Cardiac fibroblast (primary cell): ENCODE measurements around the gene MED15.

ENCODE experiments used
- DNase-seq, 2 donors: peaks; one replicate each; pipeline versions ENCODE4 v3.0.0 to v3.0.0-alpha.2; 2010; ENCODE audit warnings: low read depth in 2 of 2
- H3K4me3 ChIP-seq, 2 donors: replicated peaks in 1 of 2; 1 replicate in 1 of 2; 2 replicates in 1 of 2; pipeline ENCODE4 v1.5.1; 2011; ENCODE audit warnings: low read depth in 2 of 2, low read length in 2 of 2, mild to moderate bottlenecking in 2 of 2, moderate library complexity in 1 of 2
- TF ChIP-seq, protein P1 (sequence below): IDR thresholded peaks from one replicate; pipeline ENCODE4 v1.5.1; 2011; ENCODE audit warnings: low read depth, mild to moderate bottlenecking, low read length, inconsistent platforms

MED15 gene

DNA sequence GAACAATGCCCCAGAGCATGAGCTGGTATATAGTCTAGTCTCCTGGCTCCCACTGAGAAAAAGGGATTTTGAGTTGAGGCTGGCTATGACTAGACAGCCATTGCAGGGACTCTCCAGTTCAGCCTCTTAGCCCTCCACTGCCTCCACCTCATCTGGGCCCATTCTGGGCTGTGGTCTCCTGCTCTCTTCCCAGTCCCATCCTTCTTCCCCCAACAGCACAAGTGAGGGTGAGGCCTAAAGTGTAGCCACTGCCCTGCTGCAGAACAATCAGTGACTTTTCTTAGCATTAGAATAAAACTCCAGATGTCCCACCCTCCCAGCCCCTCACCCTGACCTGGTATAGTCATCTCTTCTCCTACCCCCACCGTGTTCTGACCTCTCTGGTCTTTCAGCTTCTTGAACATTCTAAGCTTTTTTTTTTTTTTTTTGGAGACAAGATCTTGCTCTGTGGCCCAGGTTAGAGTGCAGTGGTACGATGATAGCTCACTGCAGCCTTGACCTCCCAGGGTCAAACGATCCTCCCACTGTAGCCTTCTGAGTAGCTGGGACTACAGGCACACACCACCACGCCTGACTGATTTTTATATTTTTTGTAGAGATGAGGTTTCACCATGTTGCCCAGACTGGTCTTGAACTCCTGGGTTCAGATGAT is 4.3 kb downstream of the MED15 start:
- TF ChIP-seq, protein P1, sequence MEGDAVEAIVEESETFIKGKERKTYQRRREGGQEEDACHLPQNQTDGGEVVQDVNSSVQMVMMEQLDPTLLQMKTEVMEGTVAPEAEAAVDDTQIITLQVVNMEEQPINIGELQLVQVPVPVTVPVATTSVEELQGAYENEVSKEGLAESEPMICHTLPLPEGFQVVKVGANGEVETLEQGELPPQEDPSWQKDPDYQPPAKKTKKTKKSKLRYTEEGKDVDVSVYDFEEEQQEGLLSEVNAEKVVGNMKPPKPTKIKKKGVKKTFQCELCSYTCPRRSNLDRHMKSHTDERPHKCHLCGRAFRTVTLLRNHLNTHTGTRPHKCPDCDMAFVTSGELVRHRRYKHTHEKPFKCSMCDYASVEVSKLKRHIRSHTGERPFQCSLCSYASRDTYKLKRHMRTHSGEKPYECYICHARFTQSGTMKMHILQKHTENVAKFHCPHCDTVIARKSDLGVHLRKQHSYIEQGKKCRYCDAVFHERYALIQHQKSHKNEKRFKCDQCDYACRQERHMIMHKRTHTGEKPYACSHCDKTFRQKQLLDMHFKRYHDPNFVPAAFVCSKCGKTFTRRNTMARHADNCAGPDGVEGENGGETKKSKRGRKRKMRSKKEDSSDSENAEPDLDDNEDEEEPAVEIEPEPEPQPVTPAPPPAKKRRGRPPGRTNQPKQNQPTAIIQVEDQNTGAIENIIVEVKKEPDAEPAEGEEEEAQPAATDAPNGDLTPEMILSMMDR, result no peak
- DNase-seq, result no peak
- no peak overlapping the region for H3K4me3 ChIP-seq

DNA sequence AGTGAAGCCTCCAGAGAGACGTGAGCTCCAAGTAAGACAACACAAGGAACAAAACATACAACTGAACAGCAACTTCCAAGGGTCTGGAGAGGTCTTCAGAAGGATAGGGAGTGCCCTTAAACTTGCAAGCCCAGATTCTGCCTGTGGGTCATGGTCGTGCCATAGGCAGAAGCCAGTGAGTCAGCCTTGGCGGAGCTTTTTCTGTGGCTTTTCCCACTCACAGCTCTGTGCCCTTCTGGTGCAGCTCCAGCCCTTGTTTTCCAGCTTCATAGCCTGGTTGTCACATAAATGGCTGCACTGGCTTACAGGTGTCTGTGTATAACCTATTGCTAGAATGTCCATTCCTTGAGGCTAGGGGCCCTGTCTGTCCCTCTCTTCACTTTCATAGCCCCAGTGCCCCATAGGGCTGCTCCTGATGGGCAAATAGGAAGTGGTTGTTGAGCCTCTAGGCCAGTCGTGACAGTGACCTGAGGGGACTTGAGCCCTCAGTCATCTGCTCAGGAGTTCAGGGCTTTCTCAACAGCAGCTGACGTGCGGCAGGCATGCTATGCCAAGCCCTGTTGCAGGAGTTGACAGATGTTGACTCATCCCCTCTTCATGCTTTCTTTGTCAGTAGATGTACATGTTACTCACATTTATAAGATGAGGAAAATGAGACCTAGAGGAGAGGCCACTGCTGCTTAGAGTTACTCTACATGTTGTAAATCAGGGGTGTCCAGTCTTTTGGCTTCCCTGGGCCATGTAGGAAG is 7.4 kb downstream of the MED15 start:
- no peak overlapping the region for H3K4me3 ChIP-seq
- TF ChIP-seq, protein P1, result no peak
- DNase-seq, result peak; percentile 79 to 93

DNA sequence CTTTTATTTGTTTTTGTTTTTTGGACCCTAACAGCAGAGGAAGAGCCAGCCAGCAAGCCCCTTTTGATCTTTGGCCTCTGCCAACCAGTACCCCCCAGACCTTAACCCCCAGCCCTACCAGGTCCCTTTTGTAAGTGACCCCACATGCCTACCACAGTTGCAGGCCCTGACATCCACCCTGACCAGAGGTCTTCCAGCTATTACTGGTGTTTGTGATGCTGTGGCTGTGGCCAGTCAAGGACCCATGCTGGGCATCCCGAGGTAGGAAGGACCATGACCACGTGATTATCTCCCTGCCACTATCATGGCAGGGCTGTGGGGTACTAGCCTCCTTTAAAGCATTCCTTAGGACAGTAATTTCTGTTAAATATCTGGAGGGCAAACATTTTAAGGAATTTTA is 9.0 kb downstream of the MED15 start:
- TF ChIP-seq, protein P1, result no peak
- H3K4me3 ChIP-seq, result no peak overlapping the region
- DNase-seq, result no peak

DNA sequence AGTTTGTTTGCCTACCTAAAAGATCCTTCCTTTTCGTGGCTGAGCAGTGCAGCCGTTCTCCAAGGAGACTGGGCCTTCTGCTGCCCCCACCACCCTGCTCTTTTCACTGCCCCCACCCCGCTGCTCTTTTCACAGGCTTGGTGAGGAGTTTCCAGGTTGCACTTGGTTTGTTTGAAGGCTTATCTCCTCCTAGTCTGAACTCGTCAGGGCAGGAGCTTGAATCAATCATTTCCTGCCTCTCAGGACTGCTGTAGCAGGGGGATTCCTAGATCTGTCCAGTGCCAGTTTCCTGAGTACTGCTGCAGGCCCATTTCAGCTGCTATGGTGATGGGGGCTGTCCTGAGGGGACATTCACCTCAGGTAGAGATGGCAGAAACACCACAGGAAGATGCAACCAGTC is 10.0 kb downstream of the MED15 start:
- TF ChIP-seq, protein P1, result no peak
- no peak overlapping the region for H3K4me3 ChIP-seq
- DNase-seq, result no peak

DNA sequence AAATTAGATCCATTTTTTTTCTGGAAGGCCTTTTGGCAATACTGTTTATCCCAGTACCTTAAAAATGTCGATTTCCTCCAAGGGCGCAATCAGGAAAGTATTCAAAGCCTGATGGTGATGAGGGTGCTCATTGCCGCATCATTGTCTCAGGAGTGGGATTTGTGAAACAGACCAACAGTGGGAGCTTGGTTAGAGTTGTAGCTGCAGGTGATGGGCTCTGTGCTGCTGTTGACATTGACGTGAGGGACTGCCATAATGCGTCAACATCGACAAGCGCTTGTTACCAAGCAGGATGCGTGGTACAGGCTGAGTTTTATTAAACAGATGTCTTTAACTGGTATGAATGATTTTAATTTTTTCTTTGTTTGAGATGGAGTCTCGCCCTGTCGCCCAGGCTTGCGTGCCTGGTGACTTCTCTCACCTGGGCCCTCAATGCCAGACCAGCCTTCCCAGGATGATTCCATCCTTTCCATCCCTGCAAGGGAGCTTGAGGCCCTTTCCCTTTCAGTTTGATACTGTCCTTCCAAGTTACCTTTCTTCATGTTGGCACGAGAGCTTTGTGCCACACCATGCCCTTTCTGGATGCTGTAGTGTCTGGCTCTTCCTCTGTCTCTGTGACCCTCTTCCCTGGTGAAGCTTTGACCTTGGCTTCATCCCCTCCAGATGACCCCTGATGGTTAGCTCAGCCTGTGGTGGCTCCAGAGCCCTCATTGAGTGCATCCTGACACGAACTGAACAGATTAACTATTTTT is 10.6 kb downstream of the MED15 start:
- H3K4me3 ChIP-seq, result no peak overlapping the region
- TF ChIP-seq, protein P1, result no peak
- DNase-seq, result no peak

DNA sequence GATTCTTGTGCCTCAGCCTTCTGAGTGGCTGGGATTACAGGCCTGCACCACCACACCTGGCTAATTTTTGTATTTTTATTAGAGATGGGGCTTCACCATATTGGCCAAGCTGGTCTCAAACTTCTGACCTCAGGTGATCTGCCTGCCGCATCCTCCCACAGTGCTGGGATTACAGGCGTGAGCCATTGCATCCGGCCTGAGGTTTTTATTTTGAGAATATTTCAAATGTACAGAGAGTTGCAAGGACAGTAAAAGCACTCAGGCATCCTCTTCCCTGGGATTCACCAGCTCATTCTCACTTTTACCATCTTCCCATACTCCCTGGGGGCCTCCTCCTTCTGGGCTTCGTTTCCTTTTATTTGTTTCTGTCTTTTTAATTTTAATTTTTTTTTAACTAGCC is 12.1 kb downstream of the MED15 start:
- no peak overlapping the region for H3K4me3 ChIP-seq
- TF ChIP-seq, protein P1, result no peak
- DNase-seq, result no peak
